ENCODE data around the gene TRIM2.
"Not testable (repeated sequence)": the region's sequence is repeated elsewhere in the genome, so short reads cannot be mapped to it uniquely, and the experiment has no call there.

Gene TRIM2

GRCh38 chr4:153160821-153161220 is 43.4 kb upstream of the TRIM2 start:
- intact Hi-C loops (cut with DNase I; ENCODE audit: low total_unique reads), result no loop called here

DNA sequence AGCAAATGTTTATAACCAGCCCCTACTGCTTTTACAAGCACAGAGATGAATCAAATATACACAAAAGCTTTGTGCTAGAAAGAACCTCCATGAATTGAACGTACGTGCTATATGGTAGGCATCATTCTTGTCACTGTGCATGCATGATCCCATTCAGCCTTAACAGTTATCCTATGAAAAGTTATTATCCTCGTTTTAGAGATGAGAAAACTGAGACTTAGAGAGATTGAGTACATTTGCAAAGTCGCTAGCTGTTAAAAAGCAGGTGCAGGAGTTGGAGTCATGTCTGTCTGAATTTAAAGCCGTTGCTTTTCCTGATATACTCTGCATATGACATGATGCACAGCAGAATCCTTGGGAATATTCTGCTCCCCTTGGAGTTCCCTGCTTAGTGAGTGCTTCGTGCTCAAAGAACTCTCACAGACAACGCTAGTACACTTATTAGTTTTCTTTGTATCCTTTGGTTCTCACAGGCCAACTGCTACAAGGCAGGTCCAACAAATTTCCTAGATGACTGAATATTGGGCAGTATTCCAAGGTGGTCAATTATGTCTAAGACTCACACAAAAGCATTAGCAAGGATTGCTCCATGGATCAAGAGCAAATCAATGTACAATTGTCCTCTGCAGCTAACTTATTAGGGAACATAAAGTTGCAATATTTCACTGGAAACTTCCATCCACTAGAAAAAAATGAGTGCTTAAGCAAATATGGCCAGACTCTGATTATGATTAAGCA is 42.8 kb upstream of the TRIM2 start:
- intact Hi-C loops (cut with DNase I; ENCODE audit: low total_unique reads), result no loop called here
- H3K4me1 ChIP-seq, result peaks cover 0 to 13% (median 1%) of the 10 kb centered on the region in 4 donors
- H3K27ac ChIP-seq, result no peak overlapping the region
- TF ChIP-seq, protein P1, sequence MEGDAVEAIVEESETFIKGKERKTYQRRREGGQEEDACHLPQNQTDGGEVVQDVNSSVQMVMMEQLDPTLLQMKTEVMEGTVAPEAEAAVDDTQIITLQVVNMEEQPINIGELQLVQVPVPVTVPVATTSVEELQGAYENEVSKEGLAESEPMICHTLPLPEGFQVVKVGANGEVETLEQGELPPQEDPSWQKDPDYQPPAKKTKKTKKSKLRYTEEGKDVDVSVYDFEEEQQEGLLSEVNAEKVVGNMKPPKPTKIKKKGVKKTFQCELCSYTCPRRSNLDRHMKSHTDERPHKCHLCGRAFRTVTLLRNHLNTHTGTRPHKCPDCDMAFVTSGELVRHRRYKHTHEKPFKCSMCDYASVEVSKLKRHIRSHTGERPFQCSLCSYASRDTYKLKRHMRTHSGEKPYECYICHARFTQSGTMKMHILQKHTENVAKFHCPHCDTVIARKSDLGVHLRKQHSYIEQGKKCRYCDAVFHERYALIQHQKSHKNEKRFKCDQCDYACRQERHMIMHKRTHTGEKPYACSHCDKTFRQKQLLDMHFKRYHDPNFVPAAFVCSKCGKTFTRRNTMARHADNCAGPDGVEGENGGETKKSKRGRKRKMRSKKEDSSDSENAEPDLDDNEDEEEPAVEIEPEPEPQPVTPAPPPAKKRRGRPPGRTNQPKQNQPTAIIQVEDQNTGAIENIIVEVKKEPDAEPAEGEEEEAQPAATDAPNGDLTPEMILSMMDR (IDR thresholded peaks at IDR 0.05), result no peak
- H3K9me3 ChIP-seq, result no peaks in the 10 kb centered on the region
- H3K4me3 ChIP-seq, result no peak overlapping the region
- no peak for DNase-seq
- no peaks in the 10 kb centered on the region for H3K27me3 ChIP-seq
- no peaks in the 10 kb centered on the region for H3K36me3 ChIP-seq

More at GRCh38 chr4:153160821-153161220, 43.4 kb upstream of the TRIM2 start:
- TF ChIP-seq, protein P1 (IDR thresholded peaks at IDR 0.05), result no peak
- peaks cover 0 to 13% (median 1%) of the 10 kb centered on the region in 4 donors for H3K4me1 ChIP-seq
- no peaks in the 10 kb centered on the region for H3K9me3 ChIP-seq
- DNase-seq, result no peak
- H3K27me3 ChIP-seq, result no peaks in the 10 kb centered on the region
- no peaks in the 10 kb centered on the region for H3K36me3 ChIP-seq
- H3K4me3 ChIP-seq, result no peak overlapping the region
- H3K27ac ChIP-seq, result no peak overlapping the region

- H3K36me3 ChIP-seq, result not testable (repeated sequence)
These were observed 39.0 kb upstream of the TRIM2 start for GRCh38 chr4:153165236-153165635.

DNA sequence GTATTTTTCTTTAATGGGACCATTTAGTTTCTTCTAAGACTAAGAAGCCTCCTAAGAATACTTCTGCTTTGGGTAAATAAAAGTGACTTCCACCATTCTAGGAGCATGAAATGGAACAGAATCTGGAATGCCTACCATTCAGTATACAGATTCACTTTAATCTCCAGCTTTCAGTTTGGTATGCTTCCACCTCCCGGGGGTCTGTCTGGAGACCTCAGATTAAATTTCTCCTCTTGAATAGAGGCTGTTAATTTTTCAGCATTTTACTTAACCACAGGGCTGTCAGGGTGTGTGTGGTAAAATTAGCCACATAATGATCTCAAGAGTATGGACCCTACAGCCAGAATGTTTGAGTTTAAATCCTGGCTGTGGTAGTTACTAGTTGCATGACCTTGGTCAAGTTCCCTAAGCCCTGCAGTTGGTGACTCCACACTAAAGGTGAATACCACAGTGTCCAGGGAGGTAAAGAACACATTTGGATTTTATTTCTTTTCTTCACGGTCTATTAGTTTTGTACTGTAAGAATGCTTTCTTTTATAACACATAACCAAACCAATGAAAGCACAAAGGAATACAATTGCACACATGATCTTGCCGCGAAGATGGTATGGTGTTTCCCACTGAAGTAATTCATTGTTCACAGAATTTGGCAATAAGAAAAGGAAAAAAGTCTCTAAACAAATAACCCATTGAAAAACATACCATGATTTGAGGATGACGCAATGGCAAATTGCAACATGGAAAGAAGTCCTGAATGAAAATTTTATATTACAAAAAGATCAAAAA is 37.3 kb upstream of the TRIM2 start:
- Histone ChIP-seq H3K27me3 (no peaks in the 10 kb centered on the region), H3K27ac (no peak overlapping the region), H3K4me1 (no peaks in the 10 kb centered on the region), H3K9me3 (no peaks in the 10 kb centered on the region), H3K36me3 (no peaks in the 10 kb centered on the region), H3K4me3 (no peak overlapping the region)
- intact Hi-C loops (cut with DNase I; ENCODE audit: low total_unique reads), result no loop called here
- DNase-seq, result no peak
- TF ChIP-seq, protein P1 (IDR thresholded peaks at IDR 0.05), result no peak

More at GRCh38 chr4:153165236-153165635, 39.0 kb upstream of the TRIM2 start:
- H3K4me3 ChIP-seq; H3K9me3 ChIP-seq; H3K27ac ChIP-seq; H3K27me3 ChIP-seq; intact Hi-C loops (cut with DNase I; ENCODE audit: low total_unique reads); DNase-seq; H3K4me1 ChIP-seq: not testable (repeated sequence)

- no peak for DNase-seq
- Histone ChIP-seq H3K36me3 (no peaks in the 10 kb centered on the region), H3K27ac (no peak overlapping the region), H3K9me3 (no peaks in the 10 kb centered on the region), H3K4me3 (no peak overlapping the region), H3K27me3 (peaks cover 0 to 3% of the 10 kb centered on the region in 2 donors), H3K4me1 (no peaks in the 10 kb centered on the region)
- TF ChIP-seq, protein P1 (IDR thresholded peaks at IDR 0.05), result no peak
- intact Hi-C loops (cut with DNase I; ENCODE audit: low total_unique reads), result no loop called here
These were observed 34.5 kb upstream of the TRIM2 start for GRCh38 chr4:153169776-153170175.

DNA sequence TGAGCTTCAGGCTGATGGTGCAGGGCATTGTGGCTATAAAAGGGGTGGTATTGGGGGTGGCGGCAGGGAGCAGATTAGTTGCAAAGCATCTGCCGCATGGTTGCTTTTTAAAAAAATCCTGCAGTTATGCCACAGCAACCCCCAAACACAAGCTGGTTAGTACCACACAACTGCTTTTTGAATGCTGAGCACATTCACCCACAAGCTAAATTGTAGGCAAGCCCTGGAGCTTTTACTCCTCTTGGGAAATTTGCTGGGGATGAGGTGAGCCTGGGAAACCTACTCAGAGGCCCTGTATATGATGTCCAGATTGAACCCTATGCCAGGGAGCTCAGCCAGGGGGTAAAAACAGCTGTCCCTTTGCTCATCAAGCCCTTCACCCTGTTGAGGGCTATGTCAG is 33.8 kb upstream of the TRIM2 start:
- intact Hi-C loops (cut with DNase I; ENCODE audit: low total_unique reads), result no loop called here
- Histone ChIP-seq H3K4me3 (no peak overlapping the region), H3K36me3 (no peaks in the 10 kb centered on the region), H3K27me3 (peaks cover 0 to 3% of the 10 kb centered on the region in 2 donors), H3K27ac (no peak overlapping the region), H3K9me3 (no peaks in the 10 kb centered on the region), H3K4me1 (no peaks in the 10 kb centered on the region)
- TF ChIP-seq, protein P1 (IDR thresholded peaks at IDR 0.05), result no peak
- DNase-seq, result no peak

Data from tibial artery (tissue), 4 donors.